Neural crest cell (in vitro differentiated cells): ENCODE data around the gene PHF19. TPM values are rescaled to one million over a fixed set of nuclear protein-coding genes. Genes with fewer than 3 reads are reported as not detected.
A peak's percentile ranks its signal among the peaks of the same experiment; 100 is the strongest.

Experiments used
- DNase-seq: peaks from one replicate; pipeline ENCODE4 v3.0.0; 2021; ENCODE audit warnings: low read depth, mixed read lengths, low spot score
- H3K27ac Mint-ChIP-seq: one replicate; pipeline ENCODE4 v1.8.0; 2021; ENCODE audit warnings: mild to moderate bottlenecking, mixed read lengths; ENCODE audit not compliant: unreplicated experiment
- H3K27me3 Mint-ChIP-seq: 2 replicates; pipeline ENCODE4 v1.8.0; 2021; ENCODE audit warnings: low read depth, mild to moderate bottlenecking, mixed read lengths
- H3K36me3 Mint-ChIP-seq: 2 replicates; pipeline ENCODE4 v1.8.0; 2021; ENCODE audit warnings: low read depth, mild to moderate bottlenecking, mixed read lengths
- H3K4me1 Mint-ChIP-seq: 2 replicates; pipeline ENCODE4 v1.8.0; 2021; ENCODE audit warnings: mixed read lengths
- H3K4me3 Mint-ChIP-seq: one replicate; pipeline ENCODE4 v1.8.0; 2021; ENCODE audit warnings: mild to moderate bottlenecking, mixed read lengths
- H3K9me3 Mint-ChIP-seq: 2 replicates; pipeline ENCODE4 v1.8.0; 2021; ENCODE audit warnings: mixed read lengths
- CTCF ChIP-seq: fragments of 200-600 bp; sonication (generic); conservative IDR thresholded peaks from 2 replicates; pipeline ENCODE4 v1.5.0; 2021; ENCODE audit warnings: antibody characterized with exemption, mild to moderate bottlenecking
- long read RNA-seq: library from polyadenylated mRNA; unstranded; transcript quantifications from one replicate; pipeline ENCODE4 v2.0.0, GENCODE V29; 2020
- total RNA-seq: library from RNA; stranded (reverse); gene quantifications from 2 replicates; pipeline ENCODE4 v1.2.1, GENCODE V29; 2021

The PHF19 gene
- 100.0 and 110 TPM in 2 replicates for total RNA-seq
- long read RNA-seq, partial matches to known transcripts, result 2 of 12 reads
- long read RNA-seq, other reads (novel, unspliced or antisense), result 6 of 12 reads

GRCh38 chr9:120876842-120877240 is at the start of gene PHF19:
Gene PHF19, minus strand, starts transcription at chr9:120877188. Its CDS starts 2,447 bp downstream, at chr9:120874741.
- H3K4me3 Mint-ChIP-seq, result peak within 1 kb of the TSS; percentile 90
- H3K36me3 Mint-ChIP-seq, result peaks cover 12% of the 10 kb centered on the region
- TF ChIP-seq CTCF, result no peak
- peaks cover 2% of the 10 kb centered on the region for H3K27me3 Mint-ChIP-seq
- H3K4me1 Mint-ChIP-seq, result peaks cover 41% of the 10 kb centered on the region
- H3K27ac Mint-ChIP-seq, result peak within 1 kb of the TSS; percentile 95
- H3K9me3 Mint-ChIP-seq, result no peaks in the 10 kb centered on the region
- no peak for DNase-seq

- peaks cover 32% of the 10 kb centered on the region for H3K4me1 Mint-ChIP-seq
- no peaks in the 10 kb centered on the region for H3K9me3 Mint-ChIP-seq
- no peaks in the 10 kb centered on the region for H3K36me3 Mint-ChIP-seq
- H3K27me3 Mint-ChIP-seq, result no peaks in the 10 kb centered on the region
- no peak for TF ChIP-seq CTCF
- DNase-seq, result no peak
- peak within 1 kb of the TSS; percentile 58 for H3K27ac Mint-ChIP-seq
- peak within 1 kb of the TSS; percentile 68 for H3K4me3 Mint-ChIP-seq
Measured at GRCh38 chr9:120926397-120926928, 49.5 kb upstream of the PHF19 start, which contains the start of gene TRAF1. Gene TRAF1, minus strand, starts transcription at chr9:120926796. Its CDS starts 721 bp downstream, at chr9:120926075.

DNA sequence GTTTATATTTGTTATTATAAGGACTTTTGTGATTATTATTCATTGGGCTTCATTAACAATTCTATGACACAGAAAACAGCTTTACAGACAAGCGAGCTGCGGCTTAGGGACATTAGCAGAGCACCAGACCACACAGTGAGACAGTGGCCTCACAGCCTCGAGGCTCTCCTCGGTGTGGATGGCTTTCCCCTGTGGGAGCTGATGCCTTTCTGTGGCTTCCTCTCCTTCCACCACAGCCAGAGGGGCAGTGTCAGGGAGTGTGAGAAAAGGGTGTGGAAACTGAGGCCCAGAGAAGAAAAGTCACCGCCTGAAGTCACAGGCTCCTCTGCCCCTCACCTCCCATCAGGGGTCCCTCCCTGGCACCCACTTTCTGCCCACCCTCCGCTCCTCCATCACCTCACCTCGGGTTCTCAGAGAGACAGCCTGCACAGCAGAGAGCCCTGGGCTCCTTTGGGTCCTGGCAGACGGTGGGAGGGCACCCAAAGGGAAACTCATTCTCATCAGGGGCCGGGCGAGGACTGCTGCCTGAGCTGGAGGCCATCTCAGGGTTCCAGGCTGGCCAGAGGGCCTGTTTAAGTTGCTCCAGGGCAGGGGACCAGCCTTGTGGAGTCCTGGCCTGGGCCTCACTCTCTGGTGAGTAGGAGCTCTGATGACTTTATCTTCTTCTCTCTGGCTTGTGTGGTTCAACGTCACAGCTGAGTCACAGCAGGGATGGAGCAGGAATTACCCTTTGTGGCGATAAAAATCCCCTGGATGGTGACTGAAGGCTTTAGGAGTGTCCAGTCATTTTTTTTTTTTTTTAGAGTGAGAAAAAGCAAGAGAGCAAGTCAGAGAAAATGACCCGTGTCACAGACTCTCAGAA is 48.8 kb upstream of the PHF19 start:
- Mint-ChIP-seq H3K4me3 (no peak overlapping the region), H3K36me3 (no peaks in the 10 kb centered on the region), H3K9me3 (no peaks in the 10 kb centered on the region), H3K27me3 (no peaks in the 10 kb centered on the region), H3K27ac (peak overlapping the region; percentile 58), H3K4me1 (peaks cover 30% of the 10 kb centered on the region)
- DNase-seq, result no peak
- TF ChIP-seq CTCF, result no peak

DNA sequence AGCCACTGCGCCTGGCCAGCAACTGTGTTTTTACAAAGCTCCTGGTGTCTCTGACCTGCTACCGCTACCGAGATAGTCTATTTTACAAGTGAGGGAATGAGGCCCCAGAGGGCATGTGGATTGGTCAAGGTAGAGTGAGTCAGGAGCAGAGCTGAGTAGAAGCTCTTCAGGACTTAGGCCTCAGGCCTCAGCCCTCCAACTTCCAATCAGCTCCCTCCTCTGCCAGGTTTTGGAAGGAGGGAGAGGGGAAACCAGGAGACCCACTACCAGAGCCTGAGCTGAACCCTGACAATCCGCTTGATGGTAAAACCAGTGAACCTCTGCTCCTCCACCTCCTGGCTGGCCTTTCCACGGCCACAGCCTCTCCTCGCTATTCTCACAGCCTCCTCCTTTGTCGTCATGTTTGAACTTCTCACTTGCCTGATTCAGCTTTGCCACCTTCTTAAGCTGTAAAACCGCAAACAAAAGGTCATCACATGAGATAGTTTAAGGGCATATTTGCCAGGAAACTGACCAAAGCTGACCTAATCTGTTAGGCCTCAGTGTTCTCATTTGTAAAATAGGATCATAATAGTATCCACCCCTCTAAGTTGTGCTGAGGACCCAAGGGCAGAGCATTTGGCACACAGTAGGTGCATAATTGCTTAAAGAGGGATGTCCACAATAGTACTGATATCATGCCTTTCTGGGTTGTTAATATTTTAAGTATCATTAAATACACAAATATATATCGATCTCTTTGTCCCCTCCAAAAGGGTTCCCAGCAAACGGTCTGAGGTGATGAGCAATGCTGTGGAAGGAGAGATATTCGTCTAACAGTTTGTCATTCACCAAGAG is 47.9 kb upstream of the PHF19 start:
- no peak overlapping the region for H3K4me3 Mint-ChIP-seq
- DNase-seq, result no peak
- no peak overlapping the region for H3K27ac Mint-ChIP-seq
- H3K9me3 Mint-ChIP-seq, result no peaks in the 10 kb centered on the region
- peaks cover 34% of the 10 kb centered on the region for H3K4me1 Mint-ChIP-seq
- no peaks in the 10 kb centered on the region for H3K36me3 Mint-ChIP-seq
- TF ChIP-seq CTCF, result no peak
- no peaks in the 10 kb centered on the region for H3K27me3 Mint-ChIP-seq

GRCh38 chr9:120923620-120924328 is 46.8 kb upstream of the PHF19 start:
- no peak overlapping the region for H3K4me3 Mint-ChIP-seq
- H3K36me3 Mint-ChIP-seq, result no peaks in the 10 kb centered on the region
- TF ChIP-seq CTCF, result no peak
- DNase-seq, result no peak
- no peaks in the 10 kb centered on the region for H3K27me3 Mint-ChIP-seq
- peaks cover 40% of the 10 kb centered on the region for H3K4me1 Mint-ChIP-seq
- no peaks in the 10 kb centered on the region for H3K9me3 Mint-ChIP-seq
- H3K27ac Mint-ChIP-seq, result no peak overlapping the region
